NCI-H82 treated with DMSO at 0.1 percent for 48 hours (cell line): ENCODE results near the gene COX19.
"Not testable (repeated sequence)": the region's sequence is repeated elsewhere in the genome, so short reads cannot be mapped to it uniquely, and the experiment has no call there.

ENCODE experiments used
- DNase-seq: peaks from one replicate; lab custom pipeline; 2025; ENCODE audit not compliant: unreplicated experiment; lab: John Stamatoyannopoulos, UW

COX19 gene

GRCh38 chr7:963236-964078 is 11.9 kb downstream of the COX19 start:
- DNase-seq = no peak

DNA sequence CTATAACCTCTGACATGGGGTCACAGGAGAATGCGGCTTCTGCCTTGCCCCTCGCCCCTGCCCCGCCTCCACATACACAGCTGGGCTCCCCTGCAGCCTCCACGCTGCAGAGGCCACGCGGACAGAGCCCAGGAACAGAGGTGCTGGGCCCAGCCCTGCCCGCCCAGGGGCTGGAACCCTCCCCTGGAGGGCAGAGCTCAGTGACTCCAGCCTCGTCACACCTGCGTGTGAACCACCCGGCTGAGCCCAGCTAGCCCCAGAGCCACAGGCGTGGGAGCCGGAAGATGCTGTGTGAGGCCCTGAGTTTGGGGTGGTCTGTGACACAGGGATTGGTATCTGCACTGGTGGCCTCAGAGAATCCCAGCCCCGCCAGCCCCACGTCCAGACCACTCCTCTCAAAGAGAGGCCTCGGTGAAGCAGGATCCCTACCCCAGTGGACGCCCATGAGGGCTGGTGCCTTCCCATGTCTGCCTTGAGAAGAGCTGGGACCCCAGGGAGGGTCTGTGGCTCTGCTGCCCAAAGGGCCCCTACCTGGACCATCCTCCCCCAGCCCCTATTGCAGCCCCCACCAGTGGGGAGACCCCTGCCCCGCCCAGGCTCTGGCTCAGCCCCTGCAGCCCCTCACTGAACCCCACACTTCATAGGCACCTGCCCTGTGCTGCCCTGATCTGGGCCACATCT is 12.8 kb downstream of the COX19 start:
- no peak for DNase-seq

GRCh38 chr7:961546-962400 is 13.6 kb downstream of the COX19 start:
- no peak for DNase-seq

GRCh38 chr7:960972-961371 is 14.4 kb downstream of the COX19 start:
- not testable (repeated sequence) for DNase-seq

GRCh38 chr7:960269-960871 is 15.0 kb downstream of the COX19 start:
- DNase-seq = no peak

GRCh38 chr7:959740-960139 is 15.6 kb downstream of the COX19 start:
- not testable (repeated sequence) for DNase-seq

DNA sequence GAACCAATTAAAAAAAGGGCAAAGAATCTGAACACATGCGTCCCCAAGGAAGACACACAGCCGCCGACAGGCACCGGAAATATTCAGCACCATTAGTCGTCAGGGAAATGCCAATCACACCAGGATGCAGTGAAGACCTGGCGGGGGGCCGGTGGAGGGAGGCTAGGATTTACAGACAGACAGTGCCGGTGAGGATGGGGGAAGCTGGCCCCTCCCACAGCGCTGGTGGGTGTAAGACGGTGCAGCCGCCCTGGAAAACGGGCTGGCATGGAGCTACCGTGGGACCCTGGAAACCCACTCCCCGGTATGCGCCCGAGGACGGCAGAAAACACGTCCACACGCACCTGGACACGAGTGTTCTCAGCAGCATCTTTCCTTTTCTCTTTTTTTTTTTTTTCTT is 16.1 kb downstream of the COX19 start:
- no peak for DNase-seq

GRCh38 chr7:958221-959200 is 16.8 kb downstream of the COX19 start:
- no peak for DNase-seq

DNA sequence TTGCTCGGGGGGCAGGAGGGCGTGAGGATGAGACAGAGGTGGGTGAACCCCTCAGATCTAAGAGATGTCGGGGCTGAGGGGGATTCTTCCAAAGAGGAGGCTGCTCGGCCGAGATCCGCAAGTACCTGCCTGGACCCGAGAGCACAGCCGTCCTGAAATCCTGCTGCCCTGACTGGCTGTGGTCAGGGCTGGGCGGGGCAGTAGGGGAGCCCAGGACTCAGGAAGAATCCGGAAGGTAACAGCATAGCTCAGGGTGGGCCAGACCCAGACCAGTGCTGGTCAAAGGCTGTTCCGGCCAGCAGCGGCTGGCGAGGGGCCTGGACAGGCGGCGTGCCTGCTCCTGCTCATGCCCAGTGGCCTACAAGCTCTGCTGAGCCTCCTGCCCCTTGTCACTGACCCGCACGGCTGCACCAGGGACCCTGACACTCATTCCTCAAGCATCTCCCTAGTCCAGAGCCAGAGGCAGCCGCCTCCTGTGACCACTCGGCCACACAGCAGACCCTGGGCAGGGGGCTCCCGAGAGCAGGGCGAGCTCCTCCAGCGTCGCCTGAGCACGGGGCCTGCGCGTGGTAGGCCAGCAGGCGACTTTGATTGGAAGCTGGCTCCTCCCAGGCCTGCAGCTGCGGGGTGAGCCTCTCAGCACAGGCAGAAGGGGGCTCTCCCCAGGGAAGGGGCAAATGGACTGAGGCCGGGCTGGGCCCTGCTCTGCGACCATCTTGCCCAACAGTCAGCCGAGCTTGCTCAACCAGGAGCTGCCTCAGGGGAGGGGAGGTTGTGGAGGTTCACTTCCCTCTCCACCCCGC is 17.7 kb downstream of the COX19 start:
- no peak for DNase-seq

GRCh38 chr7:956031-956430 is 19.3 kb downstream of the COX19 start:
- no peak for DNase-seq

GRCh38 chr7:954330-955238 is 20.8 kb downstream of the COX19 start, which contains the start of gene ADAP1:
ADAP1 (minus strand) TSS chr7:954680; CDS start chr7:954477, 203 bp downstream.
- no peak for DNase-seq

DNA sequence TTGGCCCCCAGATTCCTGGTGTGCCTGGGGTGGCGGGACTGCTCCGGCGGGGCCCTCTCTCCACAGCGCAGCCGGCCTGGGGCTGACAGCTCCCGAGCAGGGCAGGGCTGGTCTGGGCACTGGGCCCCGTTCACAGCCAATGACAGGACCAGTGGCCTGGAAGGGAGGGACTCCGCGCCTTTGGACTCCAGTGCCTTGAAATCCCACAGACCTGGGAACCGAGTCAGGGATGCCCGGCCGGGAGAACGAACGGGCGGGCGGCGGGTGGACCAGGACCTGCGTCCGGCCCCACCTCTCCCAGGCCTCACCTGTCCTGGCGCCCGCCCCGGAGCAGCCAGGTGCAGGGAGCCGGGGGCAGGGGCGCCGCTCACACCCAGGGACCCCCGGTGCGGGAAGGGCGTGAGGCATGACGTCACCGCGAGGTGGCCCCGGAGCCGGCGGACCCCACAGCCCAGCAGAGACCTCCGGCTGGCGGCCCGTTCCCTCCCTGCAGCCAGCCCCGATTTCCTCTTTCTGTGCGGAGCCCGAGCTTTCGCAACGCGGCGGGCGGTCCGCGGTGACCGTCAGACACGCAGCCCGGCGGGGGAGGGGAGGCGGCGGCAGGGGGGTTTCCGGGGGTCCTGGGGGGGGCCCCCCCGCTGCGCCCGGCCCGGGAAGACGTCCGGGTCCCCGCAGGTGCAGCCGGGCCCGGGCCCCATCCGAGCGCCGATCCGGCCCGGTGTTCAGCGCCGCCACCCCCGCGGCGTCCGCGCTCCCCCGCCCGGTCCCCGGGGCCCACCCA is 21.6 kb downstream of the COX19 start:
- no peak for DNase-seq

- no peak for DNase-seq
Observed at GRCh38 chr7:952548-953441, 22.6 kb downstream of the COX19 start.

- DNase-seq = no peak
Observed at GRCh38 chr7:951881-952547, 23.3 kb downstream of the COX19 start.

GRCh38 chr7:949021-949934 is 26.1 kb downstream of the COX19 start:
- DNase-seq = no peak
